ENCODE measurements around the gene FFAR1. TPM values are rescaled to one million over a fixed set of nuclear protein-coding genes. Genes with fewer than 3 reads are reported as not detected.

The FFAR1 gene
- total RNA-seq, 4 donors from 2014 or later: not detected

DNA sequence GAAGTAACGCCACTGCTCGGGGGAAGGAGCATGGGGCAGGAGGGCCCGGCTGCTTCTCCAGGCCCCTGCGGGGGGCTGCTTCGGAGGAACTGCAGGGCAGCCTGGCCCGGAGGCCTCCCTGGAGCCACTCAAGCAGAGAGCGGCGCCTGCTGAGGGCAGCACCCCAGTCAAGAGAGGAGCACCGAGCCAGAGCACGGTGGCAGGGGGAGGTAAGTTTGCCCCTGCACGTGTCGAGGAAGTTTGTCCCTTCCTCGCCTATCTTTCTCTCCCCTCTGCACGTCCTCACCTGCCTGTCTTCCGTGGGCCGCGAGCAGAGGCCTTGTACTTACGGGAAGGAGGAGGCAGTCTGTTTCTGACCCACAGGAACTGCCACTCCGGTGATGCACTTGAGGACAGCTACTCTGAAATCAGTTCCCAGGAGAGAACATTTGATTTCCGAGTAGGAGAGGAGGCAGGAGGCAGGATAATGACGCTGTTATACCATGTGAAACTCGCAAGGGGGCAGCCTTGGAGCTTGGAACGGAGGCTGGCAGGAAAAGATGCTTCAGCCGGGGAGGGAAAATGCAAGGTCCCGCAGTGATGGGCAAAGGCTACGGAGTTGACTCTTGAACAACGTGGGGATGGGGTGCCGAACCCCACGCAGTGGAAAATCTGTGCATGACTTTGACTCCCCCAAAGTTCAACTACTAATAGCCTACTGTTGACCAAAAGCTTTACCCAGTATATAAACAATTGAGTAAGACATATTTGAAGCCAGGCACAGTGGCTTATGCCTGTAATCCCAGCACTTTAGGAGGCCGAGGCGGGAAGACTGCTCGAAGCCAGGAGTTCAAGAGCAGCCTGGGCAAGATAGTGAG lies 5.0 kb downstream of the FFAR1 start:
- TF ChIP-seq POLR2AphosphoS5 (IDR thresholded peaks at IDR 0.05) (no peak), EP300 (IDR thresholded peaks at IDR 0.05) (no peak)
- TF ChIP-seq, protein P1, sequence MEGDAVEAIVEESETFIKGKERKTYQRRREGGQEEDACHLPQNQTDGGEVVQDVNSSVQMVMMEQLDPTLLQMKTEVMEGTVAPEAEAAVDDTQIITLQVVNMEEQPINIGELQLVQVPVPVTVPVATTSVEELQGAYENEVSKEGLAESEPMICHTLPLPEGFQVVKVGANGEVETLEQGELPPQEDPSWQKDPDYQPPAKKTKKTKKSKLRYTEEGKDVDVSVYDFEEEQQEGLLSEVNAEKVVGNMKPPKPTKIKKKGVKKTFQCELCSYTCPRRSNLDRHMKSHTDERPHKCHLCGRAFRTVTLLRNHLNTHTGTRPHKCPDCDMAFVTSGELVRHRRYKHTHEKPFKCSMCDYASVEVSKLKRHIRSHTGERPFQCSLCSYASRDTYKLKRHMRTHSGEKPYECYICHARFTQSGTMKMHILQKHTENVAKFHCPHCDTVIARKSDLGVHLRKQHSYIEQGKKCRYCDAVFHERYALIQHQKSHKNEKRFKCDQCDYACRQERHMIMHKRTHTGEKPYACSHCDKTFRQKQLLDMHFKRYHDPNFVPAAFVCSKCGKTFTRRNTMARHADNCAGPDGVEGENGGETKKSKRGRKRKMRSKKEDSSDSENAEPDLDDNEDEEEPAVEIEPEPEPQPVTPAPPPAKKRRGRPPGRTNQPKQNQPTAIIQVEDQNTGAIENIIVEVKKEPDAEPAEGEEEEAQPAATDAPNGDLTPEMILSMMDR (IDR thresholded peaks at IDR 0.05): peak in 3 of 4 experiments; percentile 45 to 74 (median 70)
- H3K9me3 ChIP-seq: no peaks in the 10 kb centered on the region
- no peaks in the 10 kb centered on the region for H3K4me1 ChIP-seq
- 2 to 24% methylated on average over 12 to 23 of the region's 32 CpGs for WGBS, 2 donors (ENCODE audit: low coverage in 1 of 2)
- H3K27ac ChIP-seq: no peak overlapping the region
- H3K36me3 ChIP-seq: no peaks in the 10 kb centered on the region
- ATAC-seq: peak; percentile 51
- no peak overlapping the region for H3K4me3 ChIP-seq
- H3K27me3 ChIP-seq: peaks cover 77% of the 10 kb centered on the region

DNA sequence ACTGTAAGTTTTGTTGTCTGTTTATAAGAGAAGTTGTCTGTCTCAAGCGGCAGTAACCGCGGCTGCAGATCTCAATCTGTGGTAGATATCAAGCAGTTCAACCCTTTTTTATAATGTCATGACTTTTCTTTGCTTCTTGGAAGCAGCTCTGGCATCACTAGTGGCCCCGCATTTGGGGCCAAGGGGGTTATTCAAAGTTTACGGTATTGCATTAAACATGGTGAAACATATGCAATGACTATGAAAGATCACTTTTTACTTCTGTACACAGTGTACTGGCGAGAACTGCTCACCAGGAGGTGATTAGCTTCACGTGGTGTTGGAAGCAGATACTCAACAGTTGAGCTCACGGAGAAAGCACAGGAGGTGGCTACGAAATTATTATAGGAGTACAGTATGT lies 5.9 kb downstream of the FFAR1 start:
- no peaks in the 10 kb centered on the region for H3K4me1 ChIP-seq
- no peak for TF ChIP-seq POLR2A (IDR thresholded peaks at IDR 0.05)
- TF ChIP-seq, protein P1 (IDR thresholded peaks at IDR 0.05): no peak
- TF ChIP-seq EP300 (IDR thresholded peaks at IDR 0.05): no peak
- no peak for TF ChIP-seq POLR2AphosphoS5 (IDR thresholded peaks at IDR 0.05)
- no peak overlapping the region for H3K4me3 ChIP-seq
- H3K27me3 ChIP-seq: peaks cover 84% of the 10 kb centered on the region
- 44 to 56% methylated on average over 9 of the region's 9 CpGs for WGBS, 2 donors (ENCODE audit: low coverage in 1 of 2)
- H3K9me3 ChIP-seq: no peaks in the 10 kb centered on the region
- H3K36me3 ChIP-seq: no peaks in the 10 kb centered on the region
- no peak overlapping the region for H3K27ac ChIP-seq
- no peak for ATAC-seq

DNA sequence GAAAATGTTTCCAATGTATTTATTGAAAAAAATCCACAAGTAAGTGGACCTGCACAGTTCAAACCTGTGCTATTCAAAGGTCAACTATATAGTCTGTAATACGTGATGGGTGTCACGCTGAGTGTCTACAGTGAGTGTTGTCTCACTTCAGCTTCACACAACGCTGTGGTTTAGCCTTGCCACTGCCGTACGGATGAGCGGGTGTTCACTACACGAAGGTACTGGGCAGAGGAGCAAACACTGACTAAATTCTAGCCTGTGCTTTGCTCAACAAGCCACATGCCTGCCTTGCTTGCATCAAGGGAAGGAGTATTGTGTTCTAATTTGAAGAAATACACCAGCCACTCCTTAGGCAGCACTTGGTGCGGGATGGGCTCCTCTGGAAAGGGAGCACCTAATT lies 7.2 kb downstream of the FFAR1 start:
- TF ChIP-seq, protein P1 (IDR thresholded peaks at IDR 0.05): no peak
- TF ChIP-seq POLR2AphosphoS5 (IDR thresholded peaks at IDR 0.05) (no peak), POLR2A (IDR thresholded peaks at IDR 0.05) (no peak)
- Histone ChIP-seq H3K27ac (no peak overlapping the region), H3K27me3 (peaks cover 73% of the 10 kb centered on the region), H3K9me3 (no peaks in the 10 kb centered on the region), H3K4me1 (no peaks in the 10 kb centered on the region), H3K4me3 (no peak overlapping the region), H3K36me3 (no peaks in the 10 kb centered on the region)
- no peak for ATAC-seq
- 40 to 95% methylated on average over 3 to 4 of the region's 8 CpGs for WGBS, 2 donors (ENCODE audit: low coverage in 1 of 2)

DNA sequence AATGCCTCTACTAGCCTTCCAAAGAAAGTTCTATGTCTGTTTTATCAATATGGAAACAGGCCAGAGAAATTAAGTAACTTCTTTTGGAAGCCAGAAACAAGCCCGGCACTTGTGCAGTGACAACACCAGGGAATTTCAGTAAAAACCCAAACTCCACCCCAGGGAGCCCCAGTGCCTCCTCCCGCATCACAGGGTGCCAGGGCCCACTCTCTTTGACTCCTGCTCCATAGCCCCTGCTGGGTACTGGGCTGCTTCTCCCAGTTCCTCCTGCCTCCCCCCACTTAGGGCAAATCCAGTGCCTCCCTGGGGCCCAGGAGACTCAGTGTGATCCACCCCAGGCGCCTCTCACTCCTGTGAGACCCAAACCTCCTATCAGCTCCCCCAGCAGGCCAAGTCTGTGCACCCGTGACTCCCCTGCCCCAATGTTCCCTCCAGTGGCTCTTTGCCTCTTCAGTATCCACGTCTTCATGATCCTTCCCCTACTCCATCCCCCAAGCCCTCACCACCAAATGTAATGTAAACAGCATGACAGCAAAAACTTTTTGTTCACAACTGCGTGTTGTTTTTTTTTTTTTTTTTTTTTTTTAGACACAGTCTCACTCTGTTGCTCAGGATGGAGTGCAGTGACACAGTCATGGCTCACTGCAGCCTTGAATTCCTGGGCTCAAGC lies 8.2 kb downstream of the FFAR1 start:
- Histone ChIP-seq H3K36me3 (no peaks in the 10 kb centered on the region), H3K27me3 (peaks cover 62% of the 10 kb centered on the region), H3K4me1 (no peaks in the 10 kb centered on the region), H3K4me3 (no peak overlapping the region), H3K9me3 (no peaks in the 10 kb centered on the region), H3K27ac (no peak overlapping the region)
- ATAC-seq: no peak
- TF ChIP-seq, protein P1 (IDR thresholded peaks at IDR 0.05): no peak
- TF ChIP-seq POLR2AphosphoS5 (IDR thresholded peaks at IDR 0.05): no peak
- TF ChIP-seq EP300 (IDR thresholded peaks at IDR 0.05): no peak
- TF ChIP-seq POLR2A (IDR thresholded peaks at IDR 0.05): no peak
- WGBS, 2 donors (ENCODE audit: low coverage in 1 of 2): 36% methylated on average over 4 to 5 of the region's 6 CpGs

All from gastroesophageal sphincter (tissue), 4 donors.